GM18498 (cell line): ENCODE measurements around the gene MTA1.

Source experiments
- ATAC-seq: cut with Tn5 transposase; IDR thresholded peaks from one replicate; pipeline ENCODE4 v1.9.1; 2021; ENCODE audit warnings: mild to moderate bottlenecking, moderate library complexity; ENCODE audit not compliant: unreplicated experiment

The MTA1 gene

GRCh38 chr14:105484069-105484996 lies 64.7 kb downstream of the MTA1 start:
- ATAC-seq = no peak

GRCh38 chr14:105484997-105485393 lies 65.4 kb downstream of the MTA1 start:
- ATAC-seq = no peak

- no peak for ATAC-seq
Measured at GRCh38 chr14:105485739-105486162, 66.1 kb downstream of the MTA1 start.

- ATAC-seq = no peak
Measured at GRCh38 chr14:105486163-105486973, 66.7 kb downstream of the MTA1 start, which contains the start of gene CRIP1. Gene CRIP1, plus strand, starts transcription at chr14:105486886. Its CDS starts 374 bp downstream, at chr14:105487260.

- no peak for ATAC-seq
Measured at GRCh38 chr14:105486974-105487448, 67.4 kb downstream of the MTA1 start.

- no peak for ATAC-seq
Measured at GRCh38 chr14:105487449-105487985, 67.9 kb downstream of the MTA1 start.

GRCh38 chr14:105487986-105488777 lies 68.6 kb downstream of the MTA1 start:
- no peak for ATAC-seq

GRCh38 chr14:105488781-105489541 lies 69.3 kb downstream of the MTA1 start:
- ATAC-seq = no peak

- ATAC-seq = no peak
Measured at GRCh38 chr14:105489542-105490266, 70.1 kb downstream of the MTA1 start.

- ATAC-seq = peak; percentile 2
Measured at GRCh38 chr14:105490267-105490571, 70.6 kb downstream of the MTA1 start.

GRCh38 chr14:105490572-105491365 lies 71.1 kb downstream of the MTA1 start, which contains the start of gene TEDC1:
Gene TEDC1, plus strand, starts transcription at chr14:105491246. Its CDS starts 130 bp downstream, at chr14:105491376.
- ATAC-seq = peak; percentile 68

- no peak for ATAC-seq
Measured at GRCh38 chr14:105491366-105491973, 71.8 kb downstream of the MTA1 start.

- no peak for ATAC-seq
Measured at GRCh38 chr14:105492031-105492970, 72.7 kb downstream of the MTA1 start.

GRCh38 chr14:105492971-105493871 lies 73.6 kb downstream of the MTA1 start:
- no peak for ATAC-seq

GRCh38 chr14:105493921-105494605 lies 74.4 kb downstream of the MTA1 start:
- no peak for ATAC-seq
